ENCODE data around the gene CORO1C. TPM values are rescaled to one million over a fixed set of nuclear protein-coding genes. Genes with fewer than 3 reads are reported as not detected.

The CORO1C gene
- polyA plus RNA-seq, 1 experiment = 596 TPM

GRCh38 chr12:108694812-108695278, 36.5 kb downstream of the CORO1C start:
- Histone ChIP-seq H3K4me3 (ENCODE audit: low read depth, low read length) (no peak overlapping the region), H3K27me3 (ENCODE audit: control insufficient read depth, insufficient read depth, low read length) (no peaks in the 10 kb centered on the region), H3K9me3 (ENCODE audit: control insufficient read depth, insufficient read depth, low read length) (no peaks in the 10 kb centered on the region), H3K27ac (ENCODE audit: low read depth, low read length) (peak overlapping the region; percentile 69)
- ChIA-PET CTCF (interaction anchor here (0.6 to 1.9 kb wide), 7 partner anchors 37 to 139 kb away, joined by 3 to 9 read pairs (median 4); no protein-coding TSS in a partner anchor), POLR2A (interaction anchor here (0.7 kb wide), 1 partner anchor 58 kb away, joined by 4 read pairs; no protein-coding TSS in a partner anchor)
- TF ChIP-seq, protein P1, sequence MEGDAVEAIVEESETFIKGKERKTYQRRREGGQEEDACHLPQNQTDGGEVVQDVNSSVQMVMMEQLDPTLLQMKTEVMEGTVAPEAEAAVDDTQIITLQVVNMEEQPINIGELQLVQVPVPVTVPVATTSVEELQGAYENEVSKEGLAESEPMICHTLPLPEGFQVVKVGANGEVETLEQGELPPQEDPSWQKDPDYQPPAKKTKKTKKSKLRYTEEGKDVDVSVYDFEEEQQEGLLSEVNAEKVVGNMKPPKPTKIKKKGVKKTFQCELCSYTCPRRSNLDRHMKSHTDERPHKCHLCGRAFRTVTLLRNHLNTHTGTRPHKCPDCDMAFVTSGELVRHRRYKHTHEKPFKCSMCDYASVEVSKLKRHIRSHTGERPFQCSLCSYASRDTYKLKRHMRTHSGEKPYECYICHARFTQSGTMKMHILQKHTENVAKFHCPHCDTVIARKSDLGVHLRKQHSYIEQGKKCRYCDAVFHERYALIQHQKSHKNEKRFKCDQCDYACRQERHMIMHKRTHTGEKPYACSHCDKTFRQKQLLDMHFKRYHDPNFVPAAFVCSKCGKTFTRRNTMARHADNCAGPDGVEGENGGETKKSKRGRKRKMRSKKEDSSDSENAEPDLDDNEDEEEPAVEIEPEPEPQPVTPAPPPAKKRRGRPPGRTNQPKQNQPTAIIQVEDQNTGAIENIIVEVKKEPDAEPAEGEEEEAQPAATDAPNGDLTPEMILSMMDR (IDR thresholded peaks at IDR 0.05; ENCODE audit: low read depth, low read length) = no peak
- DNase-seq (ENCODE audit: low read depth, low spot score) = no peak

GRCh38 chr12:108693751-108694150, 37.6 kb downstream of the CORO1C start:
- no peak for DNase-seq (ENCODE audit: low read depth, low spot score)
- Histone ChIP-seq H3K4me3 (ENCODE audit: low read depth, low read length) (no peak overlapping the region), H3K9me3 (ENCODE audit: control insufficient read depth, insufficient read depth, low read length) (no peaks in the 10 kb centered on the region), H3K27ac (ENCODE audit: low read depth, low read length) (peak overlapping the region; percentile 60), H3K27me3 (ENCODE audit: control insufficient read depth, insufficient read depth, low read length) (no peaks in the 10 kb centered on the region)
- TF ChIP-seq, protein P1 (IDR thresholded peaks at IDR 0.05; ENCODE audit: low read depth, low read length) = no peak
- ChIA-PET CTCF (interaction anchor here (0.7 to 2.7 kb wide), 5 partner anchors 29 to 124 kb away, joined by 3 to 13 read pairs (median 4); no protein-coding TSS in a partner anchor), POLR2A (no interaction called here)

DNA sequence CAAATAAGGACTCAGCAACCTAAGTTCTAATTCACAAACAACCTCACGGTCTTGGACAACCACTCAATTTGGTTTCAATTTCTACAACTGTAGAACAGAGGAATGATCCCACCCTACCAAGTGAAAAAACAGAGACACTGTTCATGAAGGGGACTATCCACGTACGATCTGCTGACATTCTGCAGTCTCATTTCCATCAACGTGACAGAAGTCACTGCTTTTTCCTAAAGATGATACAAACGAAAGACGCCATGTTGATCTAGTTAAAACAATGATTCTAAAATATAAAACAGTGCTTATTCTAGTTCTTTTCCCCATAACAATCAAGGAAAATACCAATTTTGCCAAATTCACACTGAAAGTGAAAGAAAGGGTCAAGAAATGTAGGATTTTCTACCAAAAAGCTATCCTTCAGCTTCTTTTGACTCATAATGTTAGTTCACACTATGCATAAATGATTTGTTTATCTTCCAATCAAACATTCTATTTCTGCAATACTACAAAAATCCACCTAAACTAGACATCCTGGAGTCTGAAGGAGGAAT, 38.1 kb downstream of the CORO1C start:
- POLR2A ChIA-PET = interaction anchor here (0.8 to 3.1 kb wide), 3 partner anchors 30 to 109 kb away, joined by 3 to 26 read pairs (median 4); no protein-coding TSS in a partner anchor
- CTCF ChIA-PET = interaction anchor here (1.0 to 2.7 kb wide), 4 partner anchors 29 to 110 kb away, joined by 3 to 13 read pairs (median 4); no protein-coding TSS in a partner anchor

DNA sequence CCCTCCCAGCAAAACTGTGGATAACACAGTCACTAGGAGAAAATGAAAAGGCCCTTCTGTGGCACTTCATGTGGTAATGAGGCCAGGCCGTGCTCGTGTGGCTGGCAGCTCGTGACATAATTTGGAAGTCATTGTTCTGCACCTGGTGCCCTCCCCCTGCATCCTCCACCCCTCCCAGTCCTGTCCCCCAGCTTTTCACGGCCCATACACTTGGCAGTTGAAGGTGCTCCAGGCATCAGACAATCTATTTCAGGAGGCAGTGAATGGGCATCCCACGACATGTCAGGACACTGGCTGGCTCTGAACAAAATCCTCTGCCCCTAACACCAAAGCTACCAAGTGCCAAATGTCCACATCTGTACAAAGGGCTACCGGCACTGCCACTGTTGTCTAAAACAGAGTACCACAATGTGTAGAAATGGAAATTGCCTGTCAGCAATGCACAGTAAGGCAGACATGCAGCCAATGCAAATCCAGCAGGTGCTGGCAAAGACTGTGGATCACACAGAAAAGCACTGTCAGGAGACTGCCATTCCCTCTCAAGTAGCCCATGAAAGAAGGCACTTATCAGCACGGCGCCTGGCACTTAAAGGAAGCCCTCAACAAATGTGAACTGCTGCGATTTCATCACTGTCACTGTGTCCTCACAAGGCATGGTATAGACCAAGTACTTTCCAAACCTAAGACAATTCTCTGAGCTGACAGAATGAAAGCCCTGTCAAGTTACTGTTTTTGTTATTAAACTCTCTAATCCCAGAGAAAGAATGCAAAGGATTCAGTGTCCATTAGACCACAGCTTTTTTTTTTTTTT, 39.1 kb downstream of the CORO1C start:
- CTCF ChIA-PET = interaction anchor here (0.9 to 2.7 kb wide), 5 partner anchors 13 to 111 kb away, joined by 3 to 13 read pairs (median 3); no protein-coding TSS in a partner anchor
- DNase-seq (ENCODE audit: low read depth, low spot score) = no peak
- H3K4me3 ChIP-seq (ENCODE audit: low read depth, low read length) = peak overlapping the region; percentile 14; the same call in 1 of the 2 replicates

More for the DNA sequence above, 38.1 kb downstream of the CORO1C start:
- DNase-seq (ENCODE audit: low read depth, low spot score) = no peak
- no peaks in the 10 kb centered on the region for H3K27me3 ChIP-seq (ENCODE audit: control insufficient read depth, insufficient read depth, low read length)
- H3K9me3 ChIP-seq (ENCODE audit: control insufficient read depth, insufficient read depth, low read length) = no peaks in the 10 kb centered on the region
- H3K27ac ChIP-seq (ENCODE audit: low read depth, low read length) = peak overlapping the region; percentile 100
- H3K4me3 ChIP-seq (ENCODE audit: low read depth, low read length) = no peak overlapping the region
- TF ChIP-seq, protein P1 (IDR thresholded peaks at IDR 0.05; ENCODE audit: low read depth, low read length) = no peak

More for the DNA sequence above, 39.1 kb downstream of the CORO1C start:
- TF ChIP-seq, protein P1 (IDR thresholded peaks at IDR 0.05; ENCODE audit: low read depth, low read length) = no peak
- POLR2A ChIA-PET = interaction anchor here (0.6 to 3.1 kb wide), 11 partner anchors 10 to 129 kb away, joined by 3 to 26 read pairs (median 6); no protein-coding TSS in a partner anchor
- no peaks in the 10 kb centered on the region for H3K27me3 ChIP-seq (ENCODE audit: control insufficient read depth, insufficient read depth, low read length)
- H3K9me3 ChIP-seq (ENCODE audit: control insufficient read depth, insufficient read depth, low read length) = no peaks in the 10 kb centered on the region
- peak overlapping the region; percentile 100 for H3K27ac ChIP-seq (ENCODE audit: low read depth, low read length)

Measured in AG04450 (cell line).